Measurements from ENCODE around the gene USP20. TPM values are rescaled to one million over a fixed set of nuclear protein-coding genes. Genes with fewer than 3 reads are reported as not detected.
A peak's percentile ranks its signal among the peaks of the same experiment; 100 is the strongest.

Gene USP20
- total RNA-seq, 1 donor from 2014 or later: 21.3 TPM

- H3K4me1 Mint-ChIP-seq (ENCODE audit: low read depth): no peaks in the 10 kb centered on the region
- no peak overlapping the region for H3K27ac Mint-ChIP-seq (ENCODE audit: unreplicated experiment)
- H3K4me3 Mint-ChIP-seq (ENCODE audit: unreplicated experiment): no peak overlapping the region
- H3K36me3 Mint-ChIP-seq (ENCODE audit: low read depth): peaks cover 19% of the 10 kb centered on the region
- H3K9me3 Mint-ChIP-seq (ENCODE audit: low read depth): no peaks in the 10 kb centered on the region
- no peak for DNase-seq (ENCODE audit: low spot score)
- H3K27me3 Mint-ChIP-seq (ENCODE audit: low read depth): no peaks in the 10 kb centered on the region
- no peak for TF ChIP-seq CTCF (IDR thresholded peaks at IDR 0.05)
Observed at GRCh38 chr9:129871046-129871445, 35.8 kb downstream of the USP20 start.

- no peak overlapping the region for H3K27ac Mint-ChIP-seq (ENCODE audit: unreplicated experiment)
Observed at GRCh38 chr9:129873563-129874190, 38.4 kb downstream of the USP20 start.

GRCh38 chr9:129874261-129875101 is 39.2 kb downstream of the USP20 start:
- H3K27me3 Mint-ChIP-seq (ENCODE audit: low read depth): no peaks in the 10 kb centered on the region
- peaks cover 18% of the 10 kb centered on the region for H3K36me3 Mint-ChIP-seq (ENCODE audit: low read depth)
- no peak for TF ChIP-seq CTCF (IDR thresholded peaks at IDR 0.05)
- DNase-seq (ENCODE audit: low spot score): no peak
- no peak overlapping the region for H3K27ac Mint-ChIP-seq (ENCODE audit: unreplicated experiment)
- H3K4me1 Mint-ChIP-seq (ENCODE audit: low read depth): no peaks in the 10 kb centered on the region
- H3K4me3 Mint-ChIP-seq (ENCODE audit: unreplicated experiment): no peak overlapping the region
- H3K9me3 Mint-ChIP-seq (ENCODE audit: low read depth): no peaks in the 10 kb centered on the region

More at GRCh38 chr9:129873563-129874190, 38.4 kb downstream of the USP20 start:
- TF ChIP-seq CTCF (IDR thresholded peaks at IDR 0.05): no peak
- no peaks in the 10 kb centered on the region for H3K4me1 Mint-ChIP-seq (ENCODE audit: low read depth)
- peaks cover 18% of the 10 kb centered on the region for H3K36me3 Mint-ChIP-seq (ENCODE audit: low read depth)
- H3K9me3 Mint-ChIP-seq (ENCODE audit: low read depth): no peaks in the 10 kb centered on the region
- H3K4me3 Mint-ChIP-seq (ENCODE audit: unreplicated experiment): no peak overlapping the region
- DNase-seq (ENCODE audit: low spot score): no peak
- no peaks in the 10 kb centered on the region for H3K27me3 Mint-ChIP-seq (ENCODE audit: low read depth)

- Mint-ChIP-seq H3K4me1 (ENCODE audit: low read depth) (no peaks in the 10 kb centered on the region), H3K27me3 (ENCODE audit: low read depth) (no peaks in the 10 kb centered on the region), H3K27ac (ENCODE audit: unreplicated experiment) (no peak overlapping the region), H3K4me3 (ENCODE audit: unreplicated experiment) (no peak overlapping the region), H3K36me3 (ENCODE audit: low read depth) (peaks cover 22% of the 10 kb centered on the region), H3K9me3 (ENCODE audit: low read depth) (no peaks in the 10 kb centered on the region)
- no peak for DNase-seq (ENCODE audit: low spot score)
- TF ChIP-seq CTCF (IDR thresholded peaks at IDR 0.05): peak; percentile 50
Observed at GRCh38 chr9:129875181-129875611, 39.9 kb downstream of the USP20 start.

GRCh38 chr9:129875687-129876395 is 40.6 kb downstream of the USP20 start:
- no peaks in the 10 kb centered on the region for H3K4me1 Mint-ChIP-seq (ENCODE audit: low read depth)
- TF ChIP-seq CTCF (IDR thresholded peaks at IDR 0.05): peak; percentile 8
- no peaks in the 10 kb centered on the region for H3K27me3 Mint-ChIP-seq (ENCODE audit: low read depth)
- no peak overlapping the region for H3K27ac Mint-ChIP-seq (ENCODE audit: unreplicated experiment)
- no peak overlapping the region for H3K4me3 Mint-ChIP-seq (ENCODE audit: unreplicated experiment)
- H3K9me3 Mint-ChIP-seq (ENCODE audit: low read depth): no peaks in the 10 kb centered on the region
- H3K36me3 Mint-ChIP-seq (ENCODE audit: low read depth): peaks cover 21% of the 10 kb centered on the region
- no peak for DNase-seq (ENCODE audit: low spot score)
